A673 (cell line): ENCODE measurements around the gene GPSM1. TPM values are rescaled to one million over a fixed set of nuclear protein-coding genes. Genes with fewer than 3 reads are reported as not detected.

Source experiments
- BruUV-seq: library from RNA; stranded (reverse); fragments of 400-500 nt; replicated peaks from 2 replicates; lab custom pipeline; 2021; lab: Mats Ljungman, UMichigan
- CTCF ChIA-PET: fragments of 300-600 bp; sonication (Branson Sonifier 250); formaldehyde crosslinking; loops from one replicate; lab custom pipeline; 2022; ENCODE audit warnings: antibody characterized with exemption; lab: Charles Lee
- POLR2A ChIA-PET: fragments of 300-600 bp; sonication (Branson Sonifier 250); formaldehyde crosslinking; loops from one replicate; lab custom pipeline; 2022; ENCODE audit warnings: antibody characterized with exemption; ENCODE audit not compliant: low non-redundant PET; lab: Charles Lee
- DNase-seq: peaks from one replicate; pipeline ENCODE4 v3.0.0-alpha.2; 2015; ENCODE audit warnings: low spot score
- H3K27ac ChIP-seq: fragments of 200-600 bp; sonication (generic); 2 replicates; pipeline ENCODE4 v1.5.1; 2016; ENCODE audit warnings: mixed run types, low read depth, mild to moderate bottlenecking, mixed read lengths, antibody characterized with exemption, low read length; ENCODE audit not compliant: poor library complexity, severe bottlenecking
- H3K27me3 ChIP-seq: fragments of 200-600 bp; sonication (generic); replicated peaks from 2 replicates; pipeline ENCODE4 v1.6.1; 2017; ENCODE audit warnings: mixed run types, low read depth, mild to moderate bottlenecking, mixed read lengths, antibody characterized with exemption, low read length; ENCODE audit not compliant: insufficient read depth, poor library complexity
- H3K36me3 ChIP-seq: fragments of 200-600 bp; sonication (generic); 2 replicates; pipeline ENCODE4 v1.6.1; 2016; ENCODE audit warnings: mixed run types, mild to moderate bottlenecking, mixed read lengths, antibody characterized with exemption, low read length; ENCODE audit not compliant: insufficient read depth, poor library complexity, severe bottlenecking
- H3K4me1 ChIP-seq: fragments of 200-600 bp; sonication (generic); 2 replicates; pipeline ENCODE4 v1.6.1; 2017; ENCODE audit warnings: mixed run types, mild to moderate bottlenecking, mixed read lengths, antibody characterized with exemption, low read length; ENCODE audit not compliant: insufficient read depth, poor library complexity, severe bottlenecking
- H3K4me3 ChIP-seq: fragments of 200-600 bp; sonication (generic); 2 replicates; pipeline ENCODE4 v1.5.1; 2016; ENCODE audit warnings: low read depth, mixed run types, mild to moderate bottlenecking, mixed read lengths, low read length; ENCODE audit not compliant: poor library complexity, severe bottlenecking
- H3K9me3 ChIP-seq: fragments of 200-600 bp; sonication (generic); 2 replicates; pipeline ENCODE4 v1.6.1; 2016; ENCODE audit warnings: mixed run types, low read depth, mild to moderate bottlenecking, mixed read lengths, antibody characterized with exemption, low read length; ENCODE audit not compliant: poor library complexity, severe bottlenecking
- EZH2 ChIP-seq: fragments of 200-600 bp; sonication (generic); IDR thresholded peaks from 2 replicates; pipeline ENCODE4 v1.6.1; 2017; ENCODE audit warnings: borderline replicate concordance, low read depth, mild to moderate bottlenecking, mixed read lengths, antibody characterized with exemption, low read length; ENCODE audit not compliant: poor library complexity, severe bottlenecking
- intact Hi-C: fragments of 100-400 bp; cut with micrococcal nuclease; formaldehyde crosslinking; loops from one replicate; pipeline ENCODE4 v1.10.0; 2022; ENCODE audit not compliant: unreplicated experiment
- total RNA-seq: library from RNA; stranded (reverse); gene quantifications from 2 replicates; pipeline ENCODE4 v1.2.3, GENCODE V29; 2021
- TF ChIP-seq, protein P1 (sequence below): fragments of 300-800, 200-600 bp; sonication (generic); conservative IDR thresholded peaks from 2 replicates; pipeline ENCODE4 v1.5.1; 2017; ENCODE audit warnings: low read depth, mild to moderate bottlenecking, antibody characterized with exemption, low read length, moderate library complexity, mixed read lengths

GPSM1 gene
- total RNA-seq, 1 experiment from 2014 or later: 36.4 TPM

DNA sequence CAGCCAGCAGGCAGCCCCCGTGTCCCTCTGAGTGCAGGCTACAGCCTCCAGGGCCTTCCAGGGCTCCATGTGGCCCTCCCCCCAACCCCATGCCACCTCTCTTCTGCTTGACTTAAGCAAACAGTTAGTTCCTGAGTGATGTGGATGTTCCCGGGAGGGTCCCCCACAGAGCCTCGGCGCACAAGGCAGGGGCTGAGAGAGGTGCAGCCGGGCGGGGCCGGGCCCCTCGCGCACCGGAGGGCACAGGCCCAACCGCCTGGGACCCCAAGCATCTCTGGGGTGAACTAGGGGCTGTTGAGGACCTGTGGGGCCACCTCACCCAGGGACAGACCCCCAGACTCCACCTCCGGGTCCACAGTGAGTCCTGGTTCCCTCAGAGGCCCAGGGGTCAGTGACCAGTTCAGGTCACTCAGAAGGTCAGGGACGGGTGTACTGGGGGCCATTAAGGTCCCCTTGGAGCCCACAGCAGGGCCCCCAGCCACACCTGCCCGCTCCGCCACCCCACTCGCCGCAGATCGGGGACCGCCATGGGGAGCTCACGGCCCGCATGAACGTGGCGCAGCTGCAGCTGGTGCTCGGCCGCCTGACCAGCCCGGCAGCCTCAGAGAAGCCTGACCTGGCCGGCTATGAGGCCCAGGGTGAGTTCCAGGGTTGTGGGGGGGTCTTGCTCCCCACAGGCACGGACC is 13.2 kb downstream of the GPSM1 start:
- no TSS peak for BruUV-seq
- Histone ChIP-seq H3K4me1 (peaks cover 12% of the 10 kb centered on the region), H3K36me3 (peaks cover 7% of the 10 kb centered on the region), H3K9me3 (no peaks in the 10 kb centered on the region), H3K27me3 (no peaks in the 10 kb centered on the region), H3K27ac (no peak overlapping the region), H3K4me3 (no peak overlapping the region)
- CTCF ChIA-PET: no interaction called here
- DNase-seq: no peak
- TF ChIP-seq, protein P1, sequence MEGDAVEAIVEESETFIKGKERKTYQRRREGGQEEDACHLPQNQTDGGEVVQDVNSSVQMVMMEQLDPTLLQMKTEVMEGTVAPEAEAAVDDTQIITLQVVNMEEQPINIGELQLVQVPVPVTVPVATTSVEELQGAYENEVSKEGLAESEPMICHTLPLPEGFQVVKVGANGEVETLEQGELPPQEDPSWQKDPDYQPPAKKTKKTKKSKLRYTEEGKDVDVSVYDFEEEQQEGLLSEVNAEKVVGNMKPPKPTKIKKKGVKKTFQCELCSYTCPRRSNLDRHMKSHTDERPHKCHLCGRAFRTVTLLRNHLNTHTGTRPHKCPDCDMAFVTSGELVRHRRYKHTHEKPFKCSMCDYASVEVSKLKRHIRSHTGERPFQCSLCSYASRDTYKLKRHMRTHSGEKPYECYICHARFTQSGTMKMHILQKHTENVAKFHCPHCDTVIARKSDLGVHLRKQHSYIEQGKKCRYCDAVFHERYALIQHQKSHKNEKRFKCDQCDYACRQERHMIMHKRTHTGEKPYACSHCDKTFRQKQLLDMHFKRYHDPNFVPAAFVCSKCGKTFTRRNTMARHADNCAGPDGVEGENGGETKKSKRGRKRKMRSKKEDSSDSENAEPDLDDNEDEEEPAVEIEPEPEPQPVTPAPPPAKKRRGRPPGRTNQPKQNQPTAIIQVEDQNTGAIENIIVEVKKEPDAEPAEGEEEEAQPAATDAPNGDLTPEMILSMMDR: no peak
- TF ChIP-seq EZH2: no peak
- POLR2A ChIA-PET: no interaction called here
- intact Hi-C loops: no loop called here

DNA sequence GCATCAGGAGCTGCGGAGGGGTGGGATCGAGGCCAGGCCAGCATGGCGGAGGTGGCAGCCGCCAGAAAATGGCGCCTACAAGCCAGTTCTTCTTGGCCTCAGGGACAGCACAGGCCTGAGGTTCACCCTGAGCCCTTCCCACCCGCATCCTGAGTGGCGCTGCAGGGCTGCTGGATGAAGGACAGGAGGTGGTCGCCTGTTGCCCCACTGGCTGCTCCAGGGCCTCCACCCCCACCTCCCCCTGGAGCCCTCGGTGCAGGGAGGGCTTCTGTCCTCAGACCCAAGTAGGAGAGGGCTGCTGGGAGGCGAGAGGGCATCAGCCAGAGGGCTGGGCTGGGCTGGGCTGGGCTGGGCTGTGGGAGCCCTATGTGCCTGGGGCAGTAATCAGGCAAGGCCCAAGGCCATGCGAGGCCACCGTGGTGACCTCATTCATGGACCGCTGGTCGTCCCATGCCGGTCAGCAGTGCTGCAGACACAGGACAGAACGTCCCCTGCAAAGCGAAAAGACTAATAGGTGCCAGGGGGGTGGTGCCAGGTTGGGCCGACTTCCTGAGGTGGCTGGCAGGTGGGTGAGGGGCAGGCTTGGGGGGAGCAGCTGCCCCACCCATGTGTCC is 13.8 kb downstream of the GPSM1 start:
- no peak for DNase-seq
- peaks cover 12% of the 10 kb centered on the region for H3K4me1 ChIP-seq
- H3K9me3 ChIP-seq: no peaks in the 10 kb centered on the region
- no peaks in the 10 kb centered on the region for H3K27me3 ChIP-seq
- intact Hi-C loops: no loop called here
- ChIA-PET POLR2A (no interaction called here), CTCF (no interaction called here)
- no TSS peak for BruUV-seq
- TF ChIP-seq, protein P1: no peak
- no peak for TF ChIP-seq EZH2
- no peak overlapping the region for H3K4me3 ChIP-seq
- H3K27ac ChIP-seq: no peak overlapping the region
- peaks cover 7% of the 10 kb centered on the region for H3K36me3 ChIP-seq

DNA sequence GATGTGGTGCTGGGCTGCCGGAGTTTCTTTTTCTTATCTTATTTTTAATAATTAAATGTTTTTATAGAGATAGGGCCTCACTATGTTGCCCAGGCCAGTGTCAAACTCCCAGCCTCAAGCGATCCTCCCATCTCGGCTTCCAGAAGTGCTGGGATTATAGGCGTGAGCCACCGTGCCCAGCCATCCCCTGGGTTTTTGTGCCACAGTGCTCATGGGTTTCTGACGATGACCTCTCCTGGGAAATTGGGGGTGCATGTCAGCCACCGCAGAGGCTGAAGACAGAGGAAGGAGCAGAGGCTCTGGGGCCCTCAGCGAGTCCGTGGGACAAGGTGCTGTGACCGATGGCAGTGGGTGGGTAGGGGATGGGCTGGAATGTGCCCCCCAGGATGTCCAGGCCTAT is 14.4 kb downstream of the GPSM1 start:
- intact Hi-C loops: no loop called here
- DNase-seq: no peak
- Histone ChIP-seq H3K36me3 (peaks cover 5% of the 10 kb centered on the region), H3K9me3 (no peaks in the 10 kb centered on the region), H3K27me3 (no peaks in the 10 kb centered on the region), H3K4me1 (peaks cover 12% of the 10 kb centered on the region), H3K27ac (no peak overlapping the region), H3K4me3 (no peak overlapping the region)
- ChIA-PET CTCF (no interaction called here), POLR2A (no interaction called here)
- TF ChIP-seq EZH2: no peak
- TF ChIP-seq, protein P1: no peak
- BruUV-seq: no TSS peak
